ENCODE data around the gene RNF168.

DNA sequence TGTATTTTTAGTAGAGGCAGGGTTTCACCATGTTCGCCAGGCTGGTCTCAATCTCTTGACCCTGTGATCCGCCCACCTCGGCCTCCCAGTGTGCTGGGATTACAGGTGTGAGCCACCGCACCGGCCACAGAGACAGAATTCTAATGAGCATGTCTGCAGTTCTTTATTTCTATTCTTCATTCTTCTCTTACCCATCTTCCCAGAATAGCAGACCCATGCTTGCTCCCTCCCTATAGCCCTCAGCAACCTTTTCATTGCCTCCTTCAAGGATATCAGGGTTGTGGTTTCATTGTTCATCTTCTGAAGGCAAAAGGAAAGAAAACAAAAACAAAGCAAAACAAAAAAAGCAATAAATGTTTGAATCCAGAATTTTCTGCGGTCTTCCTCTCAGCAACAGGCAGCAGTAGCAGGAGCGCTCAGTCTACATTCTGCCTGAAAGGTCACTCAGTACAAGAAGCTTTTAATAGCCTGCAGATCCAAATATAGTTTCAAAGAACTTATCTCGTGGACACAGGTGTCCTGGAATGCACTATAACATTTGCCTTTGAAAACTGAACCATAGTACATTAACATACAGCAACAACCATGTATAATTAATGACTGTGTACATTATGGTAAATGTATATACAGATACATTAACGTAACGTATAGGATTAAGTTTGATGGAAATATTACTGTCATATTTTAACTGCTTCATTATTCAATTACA is 11.5 kb upstream of the RNF168 start, which contains the start of gene SMCO1:
- TF ChIP-seq POLR2A (IDR thresholded peaks at IDR 0.05; ENCODE audit: borderline replicate concordance, extremely low read depth, insufficient read depth, insufficient read length) (no peak), POLR2AphosphoS5 (IDR thresholded peaks at IDR 0.05; ENCODE audit: low read depth, low read length) (no peak), TCF7L2 (IDR thresholded peaks at IDR 0.05; ENCODE audit: borderline replicate concordance, extremely low read depth, insufficient read depth, insufficient read length) (no peak), EZH2phosphoT487 (IDR thresholded peaks at IDR 0.05; ENCODE audit: borderline replicate concordance) (no peak), CBX3 (IDR thresholded peaks at IDR 0.05; ENCODE audit: low read depth) (no peak), EZH2 (IDR thresholded peaks at IDR 0.05) (no peak), SP1 (IDR thresholded peaks at IDR 0.05; ENCODE audit: low read depth) (no peak), REST (IDR thresholded peaks at IDR 0.05; ENCODE audit: low read depth) (no peak)
- TF ChIP-seq, protein P1, sequence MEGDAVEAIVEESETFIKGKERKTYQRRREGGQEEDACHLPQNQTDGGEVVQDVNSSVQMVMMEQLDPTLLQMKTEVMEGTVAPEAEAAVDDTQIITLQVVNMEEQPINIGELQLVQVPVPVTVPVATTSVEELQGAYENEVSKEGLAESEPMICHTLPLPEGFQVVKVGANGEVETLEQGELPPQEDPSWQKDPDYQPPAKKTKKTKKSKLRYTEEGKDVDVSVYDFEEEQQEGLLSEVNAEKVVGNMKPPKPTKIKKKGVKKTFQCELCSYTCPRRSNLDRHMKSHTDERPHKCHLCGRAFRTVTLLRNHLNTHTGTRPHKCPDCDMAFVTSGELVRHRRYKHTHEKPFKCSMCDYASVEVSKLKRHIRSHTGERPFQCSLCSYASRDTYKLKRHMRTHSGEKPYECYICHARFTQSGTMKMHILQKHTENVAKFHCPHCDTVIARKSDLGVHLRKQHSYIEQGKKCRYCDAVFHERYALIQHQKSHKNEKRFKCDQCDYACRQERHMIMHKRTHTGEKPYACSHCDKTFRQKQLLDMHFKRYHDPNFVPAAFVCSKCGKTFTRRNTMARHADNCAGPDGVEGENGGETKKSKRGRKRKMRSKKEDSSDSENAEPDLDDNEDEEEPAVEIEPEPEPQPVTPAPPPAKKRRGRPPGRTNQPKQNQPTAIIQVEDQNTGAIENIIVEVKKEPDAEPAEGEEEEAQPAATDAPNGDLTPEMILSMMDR (IDR thresholded peaks at IDR 0.05 in 2 of 3, conservative IDR thresholded peaks at IDR 0.05 in 1 of 3; ENCODE audit: borderline replicate concordance in 1 of 3, insufficient read depth in 1 of 3, low read depth in 2 of 3, low read length in 2 of 3), result no peak
- TF ChIP-seq, protein P2, sequence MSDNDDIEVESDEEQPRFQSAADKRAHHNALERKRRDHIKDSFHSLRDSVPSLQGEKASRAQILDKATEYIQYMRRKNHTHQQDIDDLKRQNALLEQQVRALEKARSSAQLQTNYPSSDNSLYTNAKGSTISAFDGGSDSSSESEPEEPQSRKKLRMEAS (IDR thresholded peaks at IDR 0.05), result no peak
